ENCODE measurements around the gene PCYOX1L. TPM values are rescaled to one million over a fixed set of nuclear protein-coding genes. Genes with fewer than 3 reads are reported as not detected.

Gene PCYOX1L
- total and polyA plus RNA-seq, 3 experiments from 2014 or later: 11.9 to 23.3 (median 22.6) TPM

DNA sequence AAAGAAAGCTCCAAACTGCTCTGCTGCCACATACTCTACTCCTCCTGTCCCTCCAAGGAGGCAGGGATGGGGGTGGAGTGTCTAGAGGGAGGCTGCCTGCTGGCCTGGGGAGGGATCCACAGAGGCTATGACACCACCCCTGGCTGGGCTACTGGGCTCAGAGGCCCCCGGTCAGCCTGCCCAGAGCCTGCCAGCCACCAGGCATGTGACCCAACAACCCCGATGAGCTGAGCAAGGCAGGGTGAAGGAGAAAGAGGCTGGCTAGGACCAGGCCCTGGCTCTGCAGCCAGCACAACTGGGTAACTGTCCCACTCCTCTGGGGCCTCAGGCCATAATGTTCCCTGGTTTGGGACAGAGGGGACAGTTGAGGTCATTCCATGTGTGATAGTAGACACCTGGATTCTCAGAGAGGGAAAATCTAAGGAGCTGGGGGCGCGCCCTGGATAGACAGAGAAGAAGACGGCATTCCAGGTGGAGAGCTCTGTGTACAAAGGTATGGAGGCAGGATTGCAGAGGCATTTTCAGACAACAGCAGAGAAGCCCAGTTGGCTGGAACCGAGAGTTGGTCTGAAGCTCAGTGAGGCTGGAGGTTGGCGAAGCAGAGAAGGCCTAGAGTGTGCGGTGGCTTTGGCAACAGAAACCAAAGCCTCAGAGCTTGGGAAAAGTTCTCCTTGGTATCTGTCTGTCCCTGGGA lies 55.1 kb downstream of the PCYOX1L start:
- H3K4me3 Mint-ChIP-seq: no peak overlapping the region
- POLR2A ChIA-PET: no interaction called here
- no peak for DNase-seq
- CTCF ChIA-PET: no interaction called here
- H3K9me3 Mint-ChIP-seq: no peaks in the 10 kb centered on the region
- H3K4me1 ChIP-seq (ENCODE audit: insufficient read depth, low read length): no peaks in the 10 kb centered on the region
- H3K9me3 ChIP-seq (ENCODE audit: low read length): no peaks in the 10 kb centered on the region
- no peaks in the 10 kb centered on the region for H3K4me1 Mint-ChIP-seq
- H3K27ac Mint-ChIP-seq: no peak overlapping the region
- H3K27me3 Mint-ChIP-seq: peaks cover 3 to 5% of the 10 kb centered on the region in 2 donors
- no peak overlapping the region for H3K27ac ChIP-seq (ENCODE audit: low read depth, low read length)
- H3K4me3 ChIP-seq (ENCODE audit: low read length): no peak overlapping the region
- no peaks in the 10 kb centered on the region for H3K27me3 ChIP-seq (ENCODE audit: insufficient read depth, low read length, poor library complexity, severe bottlenecking)
- H3K36me3 Mint-ChIP-seq: no peaks in the 10 kb centered on the region
- no peaks in the 10 kb centered on the region for H3K36me3 ChIP-seq (ENCODE audit: insufficient read depth, low read length)

DNA sequence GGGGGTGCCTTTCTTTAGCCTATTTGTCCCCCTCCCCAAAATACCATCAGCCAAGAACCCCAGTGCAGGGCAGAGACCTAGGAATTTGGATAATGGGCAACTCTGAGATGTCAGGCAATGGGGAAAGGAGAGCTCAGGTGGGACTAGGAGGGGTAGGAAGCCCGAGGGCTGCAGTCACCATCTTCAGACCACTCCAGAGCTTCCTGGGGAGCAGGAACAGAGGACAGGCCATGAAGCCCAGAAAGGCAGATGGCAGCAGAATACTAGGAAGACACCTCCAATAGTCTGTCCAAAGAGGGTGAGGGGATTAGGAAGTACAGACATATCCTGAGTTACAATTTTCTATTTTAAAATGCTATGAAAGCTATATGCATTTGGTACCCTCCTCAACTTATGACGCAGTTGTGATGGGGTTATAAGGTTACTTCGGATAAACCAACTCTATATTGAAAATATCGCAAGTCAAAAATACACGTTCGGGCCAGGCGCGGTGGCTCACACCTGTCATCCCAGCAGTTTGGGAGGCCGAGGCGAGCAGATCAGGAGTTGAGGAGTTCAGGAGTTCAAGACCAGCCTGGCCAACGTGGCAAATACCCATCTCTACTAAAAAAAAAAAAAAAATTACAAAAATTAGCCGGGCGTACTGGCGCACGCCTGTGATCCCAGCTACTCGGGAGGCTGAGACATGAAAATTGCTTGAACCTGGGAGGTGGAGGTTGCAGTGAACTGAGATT lies 55.8 kb downstream of the PCYOX1L start:
- no peak overlapping the region for H3K27ac Mint-ChIP-seq

DNA sequence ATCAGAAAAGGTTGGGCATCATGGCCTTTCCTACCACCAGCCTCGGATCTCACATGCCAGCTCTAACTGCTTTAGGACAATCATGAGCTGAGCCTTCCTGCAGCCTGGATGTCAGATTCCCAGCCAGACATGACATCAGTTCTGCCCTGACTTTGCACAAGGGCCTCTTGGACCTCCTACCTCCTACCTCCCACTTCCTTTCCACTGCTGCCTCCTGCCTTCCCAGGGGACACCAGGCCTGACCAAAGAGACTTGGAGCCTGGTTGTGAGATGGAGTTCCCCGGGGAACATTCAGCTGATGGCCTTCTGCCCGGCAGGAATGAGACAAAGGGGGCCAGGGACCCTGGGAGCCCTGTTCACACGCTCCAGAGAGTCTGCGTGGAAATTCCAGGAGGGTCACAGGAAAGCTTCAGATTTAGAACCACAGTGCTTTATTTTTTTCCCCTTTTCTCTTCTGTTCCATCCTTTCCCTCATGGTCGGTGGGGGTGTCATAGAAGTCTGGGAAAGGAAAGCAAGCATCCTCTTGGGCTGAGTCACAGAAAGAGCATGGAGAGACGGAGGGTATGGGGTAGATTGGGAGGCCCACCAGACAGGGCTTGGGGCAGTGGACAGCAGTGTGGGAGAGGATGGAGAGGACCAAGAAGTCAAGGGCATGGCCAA lies 56.7 kb downstream of the PCYOX1L start:
- ChIA-PET CTCF (interaction anchor here (1.1 kb wide), 1 partner anchor 19 kb away, joined by 3 read pairs; no protein-coding TSS in a partner anchor), POLR2A (no interaction called here)
- H3K4me3 ChIP-seq (ENCODE audit: low read length): no peak overlapping the region
- no peaks in the 10 kb centered on the region for H3K27me3 ChIP-seq (ENCODE audit: insufficient read depth, low read length, poor library complexity, severe bottlenecking)
- Mint-ChIP-seq H3K4me3 (peak overlapping the region in 1 of 7 donors; percentile 18), H3K4me1 (no peaks in the 10 kb centered on the region), H3K27me3 (peaks cover 3 to 12% of the 10 kb centered on the region in 2 donors), H3K27ac (peak overlapping the region in 1 of 8 donors; percentile 72), H3K9me3 (no peaks in the 10 kb centered on the region), H3K36me3 (no peaks in the 10 kb centered on the region)
- H3K9me3 ChIP-seq (ENCODE audit: low read length): no peaks in the 10 kb centered on the region
- H3K36me3 ChIP-seq (ENCODE audit: insufficient read depth, low read length): no peaks in the 10 kb centered on the region
- DNase-seq: no peak
- H3K27ac ChIP-seq (ENCODE audit: low read depth, low read length): no peak overlapping the region
- H3K4me1 ChIP-seq (ENCODE audit: insufficient read depth, low read length): no peaks in the 10 kb centered on the region

More for the DNA sequence above, 55.8 kb downstream of the PCYOX1L start:
- H3K36me3 ChIP-seq (ENCODE audit: insufficient read depth, low read length): no peaks in the 10 kb centered on the region
- H3K27me3 ChIP-seq (ENCODE audit: insufficient read depth, low read length, poor library complexity, severe bottlenecking): no peaks in the 10 kb centered on the region
- H3K9me3 ChIP-seq (ENCODE audit: low read length): no peaks in the 10 kb centered on the region
- POLR2A ChIA-PET: no interaction called here
- Mint-ChIP-seq H3K4me3 (no peak overlapping the region), H3K9me3 (no peaks in the 10 kb centered on the region), H3K36me3 (no peaks in the 10 kb centered on the region), H3K27me3 (peaks cover 3 to 9% of the 10 kb centered on the region in 2 donors), H3K4me1 (no peaks in the 10 kb centered on the region)
- no peak for DNase-seq
- no peak overlapping the region for H3K4me3 ChIP-seq (ENCODE audit: low read length)
- no peak overlapping the region for H3K27ac ChIP-seq (ENCODE audit: low read depth, low read length)
- H3K4me1 ChIP-seq (ENCODE audit: insufficient read depth, low read length): no peaks in the 10 kb centered on the region
- CTCF ChIA-PET: interaction anchor here (1.1 kb wide), 1 partner anchor 20 kb away, joined by 3 read pairs; no protein-coding TSS in a partner anchor

DNA sequence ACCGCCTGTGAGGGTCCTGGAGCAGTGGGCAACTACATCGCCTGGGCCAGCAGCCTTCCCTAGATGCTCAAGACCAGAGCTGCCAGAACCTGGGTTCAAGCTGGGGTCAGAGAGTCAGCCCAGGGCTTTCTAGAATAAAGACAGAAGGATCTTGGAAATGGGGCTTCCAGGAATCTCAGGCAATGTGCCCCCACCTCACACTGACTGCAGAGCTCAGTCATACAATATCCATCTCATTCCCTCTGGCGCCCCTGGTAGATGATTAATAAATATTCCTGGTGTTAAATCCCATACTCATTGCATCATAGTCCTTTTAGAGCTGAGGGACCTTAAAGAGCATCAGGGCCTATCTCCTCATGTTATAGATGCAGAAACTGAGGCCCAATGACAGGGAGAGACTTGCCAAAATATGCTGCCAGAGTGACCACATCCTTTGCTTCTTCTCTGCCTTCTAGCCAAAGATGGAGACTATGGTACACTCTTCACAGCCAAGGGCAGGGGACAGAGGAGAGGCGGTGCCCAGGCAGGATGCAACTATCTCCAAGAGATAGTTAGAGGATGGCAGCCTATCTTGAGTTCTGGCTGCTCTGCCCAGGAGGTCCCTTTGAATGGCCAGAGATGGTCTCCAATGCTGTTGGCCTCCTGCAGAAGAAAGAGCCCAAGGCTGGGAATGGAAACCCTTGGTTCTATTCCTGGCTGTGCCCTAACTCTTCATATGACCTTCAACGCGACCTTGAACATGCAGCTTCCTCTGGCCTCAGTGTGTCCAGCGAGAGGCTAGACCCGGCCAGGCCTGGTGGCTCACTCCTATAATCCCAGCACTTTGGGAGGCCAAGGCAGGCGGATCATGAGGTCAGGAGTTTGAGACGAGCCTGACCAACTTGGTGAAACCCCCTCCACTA lies 57.5 kb downstream of the PCYOX1L start:
- Mint-ChIP-seq H3K9me3 (no peaks in the 10 kb centered on the region), H3K36me3 (no peaks in the 10 kb centered on the region), H3K4me3 (no peak overlapping the region), H3K27ac (peak overlapping the region in 1 of 8 donors; percentile 72), H3K4me1 (no peaks in the 10 kb centered on the region), H3K27me3 (peaks cover 3 to 16% of the 10 kb centered on the region in 2 donors)
- ChIA-PET POLR2A (no interaction called here), CTCF (interaction anchor here (1.1 kb wide), 1 partner anchor 18 kb away, joined by 3 read pairs; no protein-coding TSS in a partner anchor)
- Histone ChIP-seq H3K4me3 (ENCODE audit: low read length) (no peak overlapping the region), H3K36me3 (ENCODE audit: insufficient read depth, low read length) (no peaks in the 10 kb centered on the region), H3K27ac (ENCODE audit: low read depth, low read length) (no peak overlapping the region), H3K27me3 (ENCODE audit: insufficient read depth, low read length, poor library complexity, severe bottlenecking) (no peaks in the 10 kb centered on the region), H3K4me1 (ENCODE audit: insufficient read depth, low read length) (no peaks in the 10 kb centered on the region), H3K9me3 (ENCODE audit: low read length) (no peaks in the 10 kb centered on the region)
- no peak for DNase-seq

DNA sequence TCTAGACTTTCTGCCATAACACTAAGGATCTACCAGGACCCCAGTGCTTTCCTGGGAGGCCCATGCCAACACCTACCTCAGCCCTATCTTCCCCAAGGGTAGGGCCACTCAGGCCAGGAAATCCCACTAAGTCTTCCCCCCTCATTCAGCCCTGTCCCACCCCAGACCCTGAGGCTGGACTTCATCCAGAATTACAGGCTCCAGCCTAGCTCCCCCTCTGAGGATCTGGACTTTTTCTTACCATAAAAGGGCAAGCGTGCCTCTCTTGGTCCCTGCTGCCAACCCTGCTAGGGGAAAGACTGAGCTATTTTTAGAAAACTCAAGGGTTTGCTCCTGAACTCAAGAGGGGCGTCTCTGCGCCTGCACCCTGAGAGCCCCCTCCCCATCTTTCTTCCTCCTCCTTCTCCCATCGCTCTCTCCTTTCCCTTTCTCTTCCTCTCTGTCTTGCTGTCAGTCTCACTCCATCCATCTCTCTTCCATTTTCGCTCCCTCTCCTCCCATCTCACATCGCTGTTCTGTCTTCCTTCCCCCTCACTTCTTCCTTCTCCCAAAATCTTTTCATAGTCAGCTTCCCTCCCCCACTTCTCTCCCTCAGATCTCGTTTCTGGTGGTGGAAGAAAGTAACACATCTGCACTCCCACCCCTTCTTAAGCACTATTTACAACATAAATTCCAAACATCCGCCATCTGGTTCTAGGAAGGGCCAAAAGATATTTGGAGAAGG lies 59.3 kb downstream of the PCYOX1L start:
- no peak for DNase-seq
- no peaks in the 10 kb centered on the region for H3K27me3 ChIP-seq (ENCODE audit: insufficient read depth, low read length, poor library complexity, severe bottlenecking)
- Mint-ChIP-seq H3K36me3 (peaks cover 0 to under 1% (median 0%) of the 10 kb centered on the region in 3 donors), H3K4me3 (no peak overlapping the region), H3K9me3 (no peaks in the 10 kb centered on the region), H3K27me3 (peaks cover 5 to 21% of the 10 kb centered on the region in 2 donors), H3K27ac (no peak overlapping the region), H3K4me1 (no peaks in the 10 kb centered on the region)
- no peaks in the 10 kb centered on the region for H3K9me3 ChIP-seq (ENCODE audit: low read length)
- POLR2A ChIA-PET: no interaction called here
- no peaks in the 10 kb centered on the region for H3K36me3 ChIP-seq (ENCODE audit: insufficient read depth, low read length)
- H3K27ac ChIP-seq (ENCODE audit: low read depth, low read length): no peak overlapping the region
- H3K4me1 ChIP-seq (ENCODE audit: insufficient read depth, low read length): no peaks in the 10 kb centered on the region
- H3K4me3 ChIP-seq (ENCODE audit: low read length): no peak overlapping the region
- CTCF ChIA-PET: interaction anchor here (1.0 kb wide), 1 partner anchor 9 kb away, joined by 3 read pairs; no protein-coding TSS in a partner anchor

DNA sequence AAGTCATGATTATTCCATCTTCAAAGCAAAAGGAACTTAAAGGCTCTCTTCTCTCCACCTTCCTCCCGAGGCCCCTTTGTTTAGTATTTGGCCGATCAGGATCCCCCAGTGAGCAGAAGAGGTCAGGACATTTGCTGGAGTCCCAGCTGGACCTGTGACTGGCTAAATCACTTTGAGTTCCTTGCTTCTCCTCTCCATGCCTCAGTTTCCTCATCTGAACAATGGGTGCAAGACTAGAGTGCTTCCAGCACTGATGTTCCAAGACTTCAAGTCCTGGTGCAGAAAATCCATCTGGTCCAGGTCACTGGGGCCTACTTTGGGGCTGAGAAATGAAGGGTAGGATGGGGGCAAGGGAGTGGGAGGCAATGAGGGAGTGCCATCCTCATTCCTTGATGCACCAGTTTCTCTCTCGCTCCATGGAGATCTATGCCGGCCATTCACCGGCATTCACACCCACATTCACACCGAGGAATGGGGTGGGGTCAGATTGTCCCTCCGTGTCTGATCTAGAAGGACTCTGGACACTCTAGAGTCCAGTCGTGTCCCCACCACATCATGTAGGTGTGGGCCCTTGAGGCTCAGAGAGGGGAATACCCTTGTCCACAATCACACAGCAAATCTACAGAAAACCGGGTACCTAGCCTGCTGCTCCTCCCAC lies 60.0 kb downstream of the PCYOX1L start:
- no peak overlapping the region for H3K27ac Mint-ChIP-seq

More for the DNA sequence above, 60.0 kb downstream of the PCYOX1L start:
- H3K4me3 ChIP-seq (ENCODE audit: low read length): no peak overlapping the region
- no peaks in the 10 kb centered on the region for H3K9me3 ChIP-seq (ENCODE audit: low read length)
- Mint-ChIP-seq H3K4me1 (no peaks in the 10 kb centered on the region), H3K9me3 (no peaks in the 10 kb centered on the region), H3K4me3 (no peak overlapping the region), H3K36me3 (peaks cover 0 to 1% (median 0%) of the 10 kb centered on the region in 3 donors), H3K27me3 (peaks cover 5 to 22% of the 10 kb centered on the region in 2 donors)
- no peak overlapping the region for H3K27ac ChIP-seq (ENCODE audit: low read depth, low read length)
- POLR2A ChIA-PET: no interaction called here
- peaks cover under 1% of the 10 kb centered on the region for H3K4me1 ChIP-seq (ENCODE audit: insufficient read depth, low read length)
- CTCF ChIA-PET: no interaction called here
- no peaks in the 10 kb centered on the region for H3K36me3 ChIP-seq (ENCODE audit: insufficient read depth, low read length)
- no peak for DNase-seq
- no peaks in the 10 kb centered on the region for H3K27me3 ChIP-seq (ENCODE audit: insufficient read depth, low read length, poor library complexity, severe bottlenecking)

Data from CD8-positive, alpha-beta memory T cell (primary cell).